ENCODE results near the gene HAUS8. TPM values are rescaled to one million over a fixed set of nuclear protein-coding genes. Genes with fewer than 3 reads are reported as not detected.

The HAUS8 gene
- total and polyA plus RNA-seq, 2 of the 13 experiments (the other 11 are each of a cell fraction or from before 2014, with no cell fraction given), result 7.8 to 17.5 TPM

DNA sequence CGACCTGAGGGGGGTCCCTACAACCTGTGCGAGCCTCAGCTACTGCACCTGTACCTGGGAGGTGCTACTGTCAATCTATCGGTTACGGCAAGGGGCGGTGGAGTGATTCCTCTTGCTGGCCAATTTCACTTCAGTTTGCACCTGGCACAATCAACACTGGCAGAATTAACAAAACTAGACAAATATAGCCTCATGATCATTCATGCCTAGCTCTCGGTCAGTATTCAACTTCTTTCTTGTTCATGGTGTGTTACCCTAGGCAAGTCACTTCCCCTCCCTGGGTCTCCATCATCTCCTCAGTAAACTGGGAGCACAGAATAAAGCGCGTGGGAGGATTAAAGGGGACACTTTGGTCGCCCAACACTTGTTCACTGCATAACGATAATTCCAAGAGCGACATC lies 618 bp downstream of the HAUS8 start (continued):
- TF ChIP-seq PAWR (CRISPR knock-in tag; IDR thresholded peaks at IDR 0.05; ENCODE audit: borderline replicate concordance) (no peak), PITX1 (CRISPR knock-in tag; IDR thresholded peaks at IDR 0.05) (0 out of 2 replicates have a peak, but pooled peaks have one; percentile 7), DNMT3B (CRISPR knock-in tag; conservative IDR thresholded peaks at IDR 0.05) (no peak), ZNF432 (CRISPR knock-in tag; IDR thresholded peaks at IDR 0.05; ENCODE audit: borderline replicate concordance) (no peak), ZNF768 (CRISPR knock-in tag; IDR thresholded peaks at IDR 0.05) (no peak), SALL1 (CRISPR knock-in tag; IDR thresholded peaks at IDR 0.05) (no peak)
- TF ChIP-seq, protein P1, sequence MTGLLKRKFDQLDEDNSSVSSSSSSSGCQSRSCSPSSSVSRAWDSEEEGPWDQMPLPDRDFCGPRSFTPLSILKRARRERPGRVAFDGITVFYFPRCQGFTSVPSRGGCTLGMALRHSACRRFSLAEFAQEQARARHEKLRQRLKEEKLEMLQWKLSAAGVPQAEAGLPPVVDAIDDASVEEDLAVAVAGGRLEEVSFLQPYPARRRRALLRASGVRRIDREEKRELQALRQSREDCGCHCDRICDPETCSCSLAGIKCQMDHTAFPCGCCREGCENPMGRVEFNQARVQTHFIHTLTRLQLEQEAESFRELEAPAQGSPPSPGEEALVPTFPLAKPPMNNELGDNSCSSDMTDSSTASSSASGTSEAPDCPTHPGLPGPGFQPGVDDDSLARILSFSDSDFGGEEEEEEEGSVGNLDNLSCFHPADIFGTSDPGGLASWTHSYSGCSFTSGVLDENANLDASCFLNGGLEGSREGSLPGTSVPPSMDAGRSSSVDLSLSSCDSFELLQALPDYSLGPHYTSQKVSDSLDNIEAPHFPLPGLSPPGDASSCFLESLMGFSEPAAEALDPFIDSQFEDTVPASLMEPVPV (CRISPR knock-in tag; IDR thresholded peaks at IDR 0.05), result no peak
- TF ChIP-seq, protein P2, sequence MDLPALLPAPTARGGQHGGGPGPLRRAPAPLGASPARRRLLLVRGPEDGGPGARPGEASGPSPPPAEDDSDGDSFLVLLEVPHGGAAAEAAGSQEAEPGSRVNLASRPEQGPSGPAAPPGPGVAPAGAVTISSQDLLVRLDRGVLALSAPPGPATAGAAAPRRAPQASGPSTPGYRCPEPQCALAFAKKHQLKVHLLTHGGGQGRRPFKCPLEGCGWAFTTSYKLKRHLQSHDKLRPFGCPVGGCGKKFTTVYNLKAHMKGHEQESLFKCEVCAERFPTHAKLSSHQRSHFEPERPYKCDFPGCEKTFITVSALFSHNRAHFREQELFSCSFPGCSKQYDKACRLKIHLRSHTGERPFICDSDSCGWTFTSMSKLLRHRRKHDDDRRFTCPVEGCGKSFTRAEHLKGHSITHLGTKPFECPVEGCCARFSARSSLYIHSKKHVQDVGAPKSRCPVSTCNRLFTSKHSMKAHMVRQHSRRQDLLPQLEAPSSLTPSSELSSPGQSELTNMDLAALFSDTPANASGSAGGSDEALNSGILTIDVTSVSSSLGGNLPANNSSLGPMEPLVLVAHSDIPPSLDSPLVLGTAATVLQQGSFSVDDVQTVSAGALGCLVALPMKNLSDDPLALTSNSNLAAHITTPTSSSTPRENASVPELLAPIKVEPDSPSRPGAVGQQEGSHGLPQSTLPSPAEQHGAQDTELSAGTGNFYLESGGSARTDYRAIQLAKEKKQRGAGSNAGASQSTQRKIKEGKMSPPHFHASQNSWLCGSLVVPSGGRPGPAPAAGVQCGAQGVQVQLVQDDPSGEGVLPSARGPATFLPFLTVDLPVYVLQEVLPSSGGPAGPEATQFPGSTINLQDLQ (CRISPR knock-in tag; IDR thresholded peaks at IDR 0.05), result no peak
- TF ChIP-seq, protein P3, sequence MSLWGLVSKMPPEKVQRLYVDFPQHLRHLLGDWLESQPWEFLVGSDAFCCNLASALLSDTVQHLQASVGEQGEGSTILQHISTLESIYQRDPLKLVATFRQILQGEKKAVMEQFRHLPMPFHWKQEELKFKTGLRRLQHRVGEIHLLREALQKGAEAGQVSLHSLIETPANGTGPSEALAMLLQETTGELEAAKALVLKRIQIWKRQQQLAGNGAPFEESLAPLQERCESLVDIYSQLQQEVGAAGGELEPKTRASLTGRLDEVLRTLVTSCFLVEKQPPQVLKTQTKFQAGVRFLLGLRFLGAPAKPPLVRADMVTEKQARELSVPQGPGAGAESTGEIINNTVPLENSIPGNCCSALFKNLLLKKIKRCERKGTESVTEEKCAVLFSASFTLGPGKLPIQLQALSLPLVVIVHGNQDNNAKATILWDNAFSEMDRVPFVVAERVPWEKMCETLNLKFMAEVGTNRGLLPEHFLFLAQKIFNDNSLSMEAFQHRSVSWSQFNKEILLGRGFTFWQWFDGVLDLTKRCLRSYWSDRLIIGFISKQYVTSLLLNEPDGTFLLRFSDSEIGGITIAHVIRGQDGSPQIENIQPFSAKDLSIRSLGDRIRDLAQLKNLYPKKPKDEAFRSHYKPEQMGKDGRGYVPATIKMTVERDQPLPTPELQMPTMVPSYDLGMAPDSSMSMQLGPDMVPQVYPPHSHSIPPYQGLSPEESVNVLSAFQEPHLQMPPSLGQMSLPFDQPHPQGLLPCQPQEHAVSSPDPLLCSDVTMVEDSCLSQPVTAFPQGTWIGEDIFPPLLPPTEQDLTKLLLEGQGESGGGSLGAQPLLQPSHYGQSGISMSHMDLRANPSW (CRISPR knock-in tag; IDR thresholded peaks at IDR 0.05; ENCODE audit: borderline replicate concordance), result no peak

Measured in HepG2 (cell line).